ENCODE measurements around the gene ZG16. TPM values are rescaled to one million over a fixed set of nuclear protein-coding genes. Genes with fewer than 3 reads are reported as not detected.
"Not testable (repeated sequence)": the region's sequence is repeated elsewhere in the genome, so short reads cannot be mapped to it uniquely, and the experiment has no call there.

The ZG16 gene
- total RNA-seq, 1 donor from 2014 or later, result not detected

DNA sequence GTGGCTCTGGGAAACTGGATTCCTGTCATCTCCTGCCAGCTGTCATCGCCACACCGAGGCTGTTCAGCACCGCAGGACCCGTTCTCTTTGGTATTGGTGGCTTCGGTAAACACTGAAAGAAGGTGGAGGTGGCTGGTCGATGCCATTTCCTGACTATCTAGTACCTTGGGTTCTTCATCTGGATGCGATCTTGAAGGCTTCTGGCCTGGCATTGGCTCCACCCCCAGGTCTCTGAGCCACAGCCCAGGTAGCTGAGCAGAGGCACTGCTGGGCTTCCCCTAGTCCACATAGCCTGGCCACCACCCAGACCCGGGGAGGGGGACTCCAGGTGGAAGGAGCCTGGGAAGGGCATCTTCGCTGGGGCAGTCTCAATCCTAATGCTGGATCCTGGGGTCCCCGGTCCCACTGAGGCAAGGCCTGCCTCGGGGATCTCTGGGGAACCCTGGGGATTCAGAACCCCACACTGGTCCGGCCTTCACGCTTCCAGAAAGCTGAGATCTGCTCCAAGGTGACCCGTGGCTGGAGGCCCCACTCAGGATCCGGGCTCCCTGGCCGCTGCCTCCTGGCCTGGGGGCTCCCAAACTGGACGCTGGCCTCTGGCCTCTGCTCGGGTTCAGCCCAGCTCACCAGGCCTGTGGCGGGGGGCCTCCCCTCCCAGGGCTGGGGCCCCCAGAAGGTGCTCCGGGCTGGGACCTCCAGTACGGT is 34.1 kb upstream of the ZG16 start:
- peak; percentile 77 for DNase-seq
- Mint-ChIP-seq H3K27ac (peak overlapping the region; percentile 70), H3K4me1 (peaks cover 70% of the 10 kb centered on the region), H3K9me3 (no peaks in the 10 kb centered on the region), H3K4me3 (peak overlapping the region; percentile 93), H3K36me3 (ENCODE audit: low read depth) (peaks cover 46% of the 10 kb centered on the region), H3K27me3 (no peaks in the 10 kb centered on the region)
- intact Hi-C loops (cut with micrococcal nuclease), result no loop called here

DNA sequence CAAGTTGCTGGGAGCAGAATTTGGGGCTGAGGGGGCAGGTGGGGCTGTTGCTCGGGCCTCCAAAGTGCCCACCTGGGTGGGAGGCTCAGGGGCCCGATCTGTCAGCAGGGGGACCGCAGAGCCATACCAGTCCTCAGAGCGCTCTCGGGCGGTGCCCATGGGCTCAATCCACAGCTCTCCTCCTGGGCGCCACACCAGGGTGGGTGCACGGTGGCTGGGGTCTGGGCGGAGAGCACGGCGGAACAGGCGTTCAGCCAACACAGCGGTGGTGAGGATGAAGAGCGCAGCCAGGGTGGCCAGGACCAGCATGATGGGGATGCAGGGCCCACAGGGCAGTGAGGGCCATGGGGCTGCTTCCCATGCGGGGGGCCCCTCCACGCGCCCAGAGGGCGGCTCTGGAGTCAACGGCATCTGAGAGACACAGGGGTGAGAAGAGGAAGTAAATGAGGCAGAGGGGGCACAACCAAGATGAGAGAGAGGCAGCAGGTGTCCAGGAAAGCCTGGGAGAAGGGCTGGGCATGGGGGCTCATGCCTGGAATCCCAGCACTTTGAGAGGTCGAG is 33.4 kb upstream of the ZG16 start:
- Mint-ChIP-seq H3K27me3 (no peaks in the 10 kb centered on the region), H3K27ac (peak overlapping the region; percentile 94), H3K4me3 (peak overlapping the region; percentile 93), H3K36me3 (ENCODE audit: low read depth) (peaks cover 47% of the 10 kb centered on the region), H3K4me1 (peaks cover 66% of the 10 kb centered on the region), H3K9me3 (no peaks in the 10 kb centered on the region)
- intact Hi-C loops (cut with micrococcal nuclease), result loop anchor here (5.0 kb wide), 1 partner anchor 83 kb away; no protein-coding TSS in a partner anchor
- peak; percentile 68 for DNase-seq

DNA sequence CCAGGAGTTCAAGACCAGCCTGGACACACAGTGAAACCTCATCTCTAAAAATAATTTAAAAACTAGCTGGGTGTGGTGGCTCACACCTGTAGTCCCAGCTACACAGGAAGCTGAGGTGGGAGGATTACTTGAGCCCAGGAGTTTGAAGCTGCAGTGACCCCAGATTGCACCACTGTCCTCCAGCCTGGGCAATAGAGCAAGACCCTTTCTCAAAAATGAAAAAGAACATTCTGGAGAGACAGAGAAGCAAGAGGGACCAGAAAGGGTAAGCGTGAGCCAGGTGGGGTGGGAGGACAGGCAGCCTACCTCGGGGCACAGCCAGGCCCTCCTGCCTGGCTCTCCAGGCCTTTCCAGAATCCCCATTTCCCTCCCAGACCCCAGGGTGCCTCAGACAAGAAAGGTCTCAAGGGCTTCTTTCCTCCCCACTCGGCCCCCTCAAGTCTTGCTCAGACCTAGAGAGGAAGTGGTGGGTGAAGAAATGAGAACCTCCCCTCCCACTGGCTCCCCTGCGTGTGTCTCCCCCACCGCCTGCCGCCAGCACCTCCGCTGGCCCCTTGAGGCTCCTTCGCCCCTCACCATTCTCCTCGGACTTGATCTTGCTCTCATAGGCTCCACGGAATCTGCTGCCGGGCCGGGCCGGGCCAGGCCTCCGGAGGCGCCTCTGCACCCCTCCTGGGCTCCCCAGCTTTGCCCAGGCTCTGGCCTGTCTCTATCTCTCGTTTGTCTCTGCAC is 32.8 kb upstream of the ZG16 start:
- H3K27me3 Mint-ChIP-seq, result no peaks in the 10 kb centered on the region
- peaks cover 45% of the 10 kb centered on the region for H3K36me3 Mint-ChIP-seq (ENCODE audit: low read depth)
- intact Hi-C loops (cut with micrococcal nuclease), result loop anchor here (5.0 kb wide), 1 partner anchor 82 kb away; no protein-coding TSS in a partner anchor

DNA sequence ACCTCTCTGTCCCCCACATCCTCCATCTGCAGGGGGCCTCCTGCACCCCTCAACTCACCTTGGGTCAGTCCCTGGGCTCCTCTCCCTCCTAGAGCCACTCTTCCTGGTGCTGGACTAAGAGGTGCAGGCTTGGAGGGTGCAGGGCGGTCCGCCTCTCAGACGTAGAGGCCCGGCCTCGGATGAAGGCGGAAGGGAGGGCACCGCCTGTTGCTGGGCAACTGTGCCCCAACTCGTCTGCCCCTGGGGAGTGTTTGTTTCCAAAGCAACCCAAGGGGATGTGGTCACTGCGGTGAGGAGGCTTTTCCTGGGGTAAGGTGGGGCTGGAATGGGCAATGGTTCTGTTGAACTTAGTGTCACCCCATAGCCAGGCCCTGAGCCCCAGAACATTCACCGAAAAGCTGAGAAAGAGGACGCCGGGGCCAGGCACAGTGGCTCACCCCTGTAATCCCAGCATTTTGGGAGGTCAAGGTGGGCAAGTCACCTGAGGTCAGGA is 32.2 kb upstream of the ZG16 start, which contains the start of gene C16orf54:
Gene C16orf54, minus strand, starts transcription at position 138 of the 493 bp plus-strand sequence. CDS start 1,039 bp downstream, outside the sequence.
- peak within 1 kb of the TSS; percentile 93 for H3K4me3 Mint-ChIP-seq
- H3K4me1 Mint-ChIP-seq, result peaks cover 55% of the 10 kb centered on the region
- intact Hi-C loops (cut with micrococcal nuclease), result loop anchor here (1.0 to 5.0 kb wide), 3 partner anchors 8 to 81 kb away; no protein-coding TSS in a partner anchor
- H3K36me3 Mint-ChIP-seq (ENCODE audit: low read depth), result peaks cover 40% of the 10 kb centered on the region
- no peaks in the 10 kb centered on the region for H3K9me3 Mint-ChIP-seq
- H3K27ac Mint-ChIP-seq, result peak within 1 kb of the TSS; percentile 94
- H3K27me3 Mint-ChIP-seq, result no peaks in the 10 kb centered on the region
- peak; percentile 98 for DNase-seq

More for the DNA sequence above, 32.8 kb upstream of the ZG16 start:
- Mint-ChIP-seq H3K4me3 (peak overlapping the region; percentile 93), H3K27ac (peak overlapping the region; percentile 94), H3K4me1 (peaks cover 60% of the 10 kb centered on the region), H3K9me3 (no peaks in the 10 kb centered on the region)
- DNase-seq, result peak; percentile 85

DNA sequence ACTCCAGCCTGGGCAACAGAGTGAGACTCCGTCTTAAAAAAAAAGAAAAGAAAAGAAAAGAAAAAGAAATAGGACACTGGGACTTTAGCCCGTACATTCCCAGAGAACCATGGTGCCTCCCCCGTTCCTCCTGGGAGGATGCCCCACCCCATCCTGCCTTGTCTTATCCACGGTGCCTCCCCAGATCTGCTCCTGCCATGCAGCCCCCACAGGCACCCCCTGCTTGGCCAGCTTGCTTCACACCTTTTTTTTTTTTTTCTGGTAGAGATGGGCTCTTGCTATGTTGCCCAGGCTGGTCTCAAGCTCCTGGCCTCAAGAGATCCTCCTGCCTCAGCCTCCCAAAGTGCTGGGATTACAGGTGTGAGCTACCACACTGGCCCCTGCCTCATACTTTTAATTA is 31.5 kb upstream of the ZG16 start:
- Mint-ChIP-seq H3K36me3 (ENCODE audit: low read depth) (peaks cover 36% of the 10 kb centered on the region), H3K27ac (peak overlapping the region; percentile 94), H3K4me1 (peaks cover 49% of the 10 kb centered on the region), H3K4me3 (peak overlapping the region; percentile 93)
- not testable (repeated sequence) for H3K9me3 Mint-ChIP-seq, H3K27me3 Mint-ChIP-seq, DNase-seq
- intact Hi-C loops (cut with micrococcal nuclease), result loop anchor here (1.0 to 5.0 kb wide), 3 partner anchors 8 to 81 kb away; no protein-coding TSS in a partner anchor

DNA sequence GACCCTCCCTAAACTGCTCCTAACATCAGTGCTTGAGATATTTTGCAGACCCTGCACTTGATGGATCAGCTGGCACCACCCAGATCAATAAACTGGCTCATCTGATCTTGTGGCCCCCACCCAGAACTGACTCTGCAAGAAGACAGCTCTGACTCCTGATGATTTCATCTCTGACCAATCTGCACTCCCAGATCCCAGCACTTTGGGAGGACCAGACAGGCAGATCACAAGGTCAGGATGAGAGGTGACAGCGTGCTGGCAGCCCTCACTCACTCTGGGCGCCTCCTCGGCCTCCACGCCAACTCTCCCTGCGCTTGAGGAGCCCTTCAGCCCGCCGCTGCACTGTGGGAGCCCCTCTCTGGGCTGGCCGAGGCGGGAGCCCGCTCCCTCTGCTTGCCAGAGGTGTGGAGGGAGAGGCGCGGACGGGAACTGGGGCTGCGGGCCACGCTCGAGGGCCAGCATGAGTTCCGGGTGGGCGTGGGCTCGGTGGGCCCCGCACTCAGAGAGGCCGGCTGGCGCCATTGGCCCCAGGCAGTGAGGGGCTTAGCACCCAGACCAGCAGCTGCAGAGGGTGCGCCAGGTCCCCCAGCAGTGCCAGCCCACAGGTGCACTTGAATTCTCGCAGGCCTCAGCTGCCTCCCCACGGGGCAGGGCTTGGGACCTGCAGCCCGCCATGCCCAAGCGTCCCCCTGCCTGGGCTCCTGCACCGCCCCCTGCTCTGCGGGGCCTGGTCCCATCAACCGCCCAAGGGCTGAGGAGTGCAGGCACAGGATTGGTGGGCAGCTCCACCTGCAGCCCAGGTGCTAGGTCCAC is 29.9 kb upstream of the ZG16 start:
- intact Hi-C loops (cut with micrococcal nuclease), result loop anchor here (5.0 kb wide), 1 partner anchor 79 kb away; no protein-coding TSS in a partner anchor
- Mint-ChIP-seq H3K4me1 (peaks cover 40% of the 10 kb centered on the region), H3K27ac (peak overlapping the region; percentile 15), H3K9me3 (no peaks in the 10 kb centered on the region), H3K4me3 (no peak overlapping the region), H3K36me3 (ENCODE audit: low read depth) (peaks cover 22% of the 10 kb centered on the region), H3K27me3 (no peaks in the 10 kb centered on the region)
- DNase-seq, result no peak

DNA sequence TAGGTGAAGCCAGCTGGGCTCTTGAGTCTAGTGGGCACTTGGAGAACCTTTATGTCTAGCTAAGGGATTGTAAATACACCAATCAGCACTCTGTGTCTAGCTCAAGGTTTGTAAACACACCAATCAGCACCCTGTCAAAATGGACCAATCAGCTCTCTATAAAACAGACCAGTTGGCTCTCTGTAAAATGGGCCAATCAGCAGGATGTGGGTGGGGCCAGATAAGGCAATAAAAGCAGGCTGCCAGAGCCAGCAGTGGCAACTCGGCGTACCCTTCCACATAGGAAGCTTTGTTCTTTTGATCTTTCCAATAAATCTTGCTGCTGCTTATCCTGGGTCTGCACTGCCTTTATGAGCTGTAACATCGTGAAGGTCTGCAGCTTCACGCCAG is 29.3 kb upstream of the ZG16 start:
- Mint-ChIP-seq H3K4me1 (peaks cover 36% of the 10 kb centered on the region), H3K36me3 (ENCODE audit: low read depth) (peaks cover 18% of the 10 kb centered on the region)
- not testable (repeated sequence) for H3K9me3 Mint-ChIP-seq, H3K4me3 Mint-ChIP-seq, H3K27me3 Mint-ChIP-seq, H3K27ac Mint-ChIP-seq
- intact Hi-C loops (cut with micrococcal nuclease), result loop anchor here (5.0 kb wide), 1 partner anchor 79 kb away; no protein-coding TSS in a partner anchor
- peak; percentile 69 for DNase-seq

DNA sequence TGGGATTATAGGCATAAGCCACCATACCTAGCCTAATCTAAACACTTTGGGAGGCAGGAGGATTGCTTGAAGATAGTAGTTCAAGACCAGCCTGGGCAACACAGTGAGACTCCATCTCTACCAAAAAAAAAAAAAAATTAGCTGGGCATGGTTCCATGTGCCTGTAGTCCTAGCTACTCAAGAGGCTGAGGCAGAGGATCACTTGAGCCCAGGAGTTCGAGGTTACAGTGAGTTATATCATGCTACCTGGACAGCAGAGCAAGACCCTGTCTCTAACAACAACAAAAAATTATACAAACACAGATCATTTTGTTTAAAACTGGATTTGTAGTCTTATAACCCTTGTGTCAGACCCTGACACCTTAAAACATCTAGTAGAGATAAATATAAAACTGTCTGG is 24.5 kb upstream of the ZG16 start:
- H3K36me3 Mint-ChIP-seq (ENCODE audit: low read depth), result peaks cover 5% of the 10 kb centered on the region
- H3K4me1 Mint-ChIP-seq, result peaks cover 11% of the 10 kb centered on the region
- no peak overlapping the region for H3K27ac Mint-ChIP-seq
- intact Hi-C loops (cut with micrococcal nuclease), result no loop called here
- H3K27me3 Mint-ChIP-seq, result no peaks in the 10 kb centered on the region
- H3K4me3 Mint-ChIP-seq, result no peak overlapping the region
- H3K9me3 Mint-ChIP-seq, result no peaks in the 10 kb centered on the region
- DNase-seq, result no peak

DNA sequence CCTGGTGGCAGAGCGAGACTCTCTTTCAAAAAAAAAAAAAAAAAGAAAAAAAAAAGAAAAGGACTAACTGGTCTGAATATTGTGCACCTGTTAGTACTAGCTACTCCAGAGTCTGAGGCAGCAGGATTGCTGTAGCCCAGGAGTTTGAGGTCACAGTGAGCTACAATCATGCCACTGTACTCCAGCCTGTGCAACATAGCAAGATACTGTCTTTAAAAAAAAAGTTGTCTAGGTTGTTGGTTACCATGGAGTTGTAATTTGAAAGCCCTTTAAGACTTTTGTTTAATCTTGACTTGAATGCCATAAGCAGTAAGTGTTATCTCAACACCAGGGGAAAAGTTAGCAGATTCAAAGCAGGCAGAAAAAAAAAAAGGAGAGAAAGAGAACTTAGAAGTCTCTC is 21.4 kb upstream of the ZG16 start:
- intact Hi-C loops (cut with micrococcal nuclease), result no loop called here
- no peaks in the 10 kb centered on the region for H3K27me3 Mint-ChIP-seq

DNA sequence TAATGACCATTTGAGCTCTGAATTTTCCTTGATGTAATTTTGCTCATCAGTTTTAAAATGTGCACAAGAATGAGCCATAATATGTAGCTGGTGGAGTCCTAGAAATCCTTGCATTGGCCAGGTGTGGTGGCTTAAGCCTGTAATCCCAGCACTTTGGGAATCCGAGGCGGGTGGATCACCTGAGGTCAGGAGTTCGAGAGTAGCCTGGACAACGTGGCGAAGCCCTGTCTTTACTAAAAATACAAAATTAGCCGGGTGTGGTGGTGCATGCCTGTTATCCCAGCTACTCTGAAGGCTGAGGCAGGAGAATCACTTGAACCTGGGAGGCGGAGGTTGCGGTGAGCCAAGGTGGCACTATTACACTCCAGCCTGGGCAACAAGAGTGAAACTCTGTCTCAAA is 21.0 kb upstream of the ZG16 start:
- H3K9me3 Mint-ChIP-seq; H3K36me3 Mint-ChIP-seq (ENCODE audit: low read depth); H3K4me3 Mint-ChIP-seq; H3K27me3 Mint-ChIP-seq; DNase-seq; H3K27ac Mint-ChIP-seq; intact Hi-C loops (cut with micrococcal nuclease): not testable (repeated sequence)
- H3K4me1 Mint-ChIP-seq, result peaks cover 15% of the 10 kb centered on the region

More for the DNA sequence above, 21.4 kb upstream of the ZG16 start:
- Mint-ChIP-seq H3K4me1 (peaks cover 13% of the 10 kb centered on the region), H3K9me3 (no peaks in the 10 kb centered on the region), H3K36me3 (ENCODE audit: low read depth) (no peaks in the 10 kb centered on the region), H3K4me3 (no peak overlapping the region), H3K27ac (no peak overlapping the region)
- DNase-seq, result no peak

DNA sequence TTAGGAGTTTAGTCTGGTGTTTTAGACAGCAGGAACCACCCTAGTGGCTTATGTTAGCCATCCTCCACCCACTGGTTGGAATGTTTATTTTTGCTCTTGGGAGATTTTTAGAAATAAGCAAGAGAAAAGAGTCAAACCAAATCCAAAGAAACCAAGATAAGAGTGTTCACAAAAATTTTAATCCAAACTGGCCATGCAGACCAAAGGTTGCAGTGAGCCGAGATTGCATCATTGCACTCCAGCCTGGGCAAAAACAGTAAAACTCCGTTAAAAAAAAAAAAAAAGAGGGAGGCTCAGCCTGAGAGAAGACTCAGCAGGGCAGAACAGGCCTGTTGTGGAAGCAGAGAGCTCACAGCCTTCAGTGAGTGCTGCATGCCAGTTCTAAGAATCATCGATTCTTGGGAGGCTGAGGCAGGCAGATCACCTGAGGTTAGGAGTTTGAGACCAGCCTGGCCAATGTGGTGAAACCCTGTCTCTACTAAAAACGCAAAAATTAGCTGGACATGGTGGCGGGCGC is 20.0 kb upstream of the ZG16 start:
- no peak for DNase-seq
- no peaks in the 10 kb centered on the region for H3K9me3 Mint-ChIP-seq
- no peaks in the 10 kb centered on the region for H3K36me3 Mint-ChIP-seq (ENCODE audit: low read depth)
- no peak overlapping the region for H3K27ac Mint-ChIP-seq
- H3K4me1 Mint-ChIP-seq, result peaks cover 15% of the 10 kb centered on the region
- H3K4me3 Mint-ChIP-seq, result no peak overlapping the region
- H3K27me3 Mint-ChIP-seq, result no peaks in the 10 kb centered on the region
- intact Hi-C loops (cut with micrococcal nuclease), result no loop called here

DNA sequence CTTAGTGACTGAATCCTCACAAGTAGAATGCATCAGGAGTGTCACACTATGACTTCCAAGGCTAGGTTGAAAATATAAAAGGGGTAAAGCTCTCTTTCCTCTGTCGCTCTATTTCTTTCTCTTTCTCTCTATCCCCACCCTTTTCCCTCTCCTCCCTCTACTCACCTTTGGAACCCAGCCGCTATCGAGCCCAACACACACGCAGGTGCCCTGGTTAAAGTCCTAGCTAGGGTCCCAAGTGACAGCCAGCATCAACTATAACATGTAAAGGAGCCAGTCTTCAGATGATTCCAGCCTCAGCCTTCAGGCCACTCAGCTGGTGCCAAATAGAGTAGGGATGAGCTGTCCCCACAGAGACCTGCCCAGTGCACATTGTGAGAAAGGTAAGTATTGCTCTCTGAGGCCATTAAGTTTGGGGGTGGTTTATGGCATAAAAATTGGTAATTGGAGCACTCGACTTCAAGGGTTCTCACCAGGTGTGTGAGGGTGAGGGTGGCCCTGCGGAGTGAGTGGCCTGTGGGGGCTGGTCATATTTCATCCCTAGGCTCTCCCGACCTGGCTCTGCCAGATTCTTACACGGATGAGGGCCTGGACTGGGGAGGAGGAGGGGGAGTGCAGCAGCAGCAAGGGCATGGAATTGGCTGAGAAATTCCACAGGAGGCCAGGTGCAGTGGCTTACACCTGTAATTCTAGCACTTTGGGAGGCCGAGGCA is 17.3 kb upstream of the ZG16 start:
- Mint-ChIP-seq H3K9me3 (no peaks in the 10 kb centered on the region), H3K27me3 (peaks cover 6% of the 10 kb centered on the region), H3K27ac (no peak overlapping the region), H3K4me1 (peaks cover 7% of the 10 kb centered on the region), H3K36me3 (ENCODE audit: low read depth) (no peaks in the 10 kb centered on the region), H3K4me3 (no peak overlapping the region)
- DNase-seq, result no peak
- intact Hi-C loops (cut with micrococcal nuclease), result no loop called here

Data from activated CD4-positive, alpha-beta T cell treated with anti-CD3 and anti-CD28 coated beads, Interleukin-2, amount 10 ng/mL, durations not matched to agents 24 days and 14 days (primary cell).